HG03159 (cell line): ENCODE results near the gene ANKS3.

Source experiments
- ATAC-seq: cut with Tn5 transposase; IDR thresholded peaks from one replicate; pipeline ENCODE4 v1.9.1; 2021; ENCODE audit warnings: mild to moderate bottlenecking, moderate library complexity; ENCODE audit not compliant: unreplicated experiment

The ANKS3 gene

DNA sequence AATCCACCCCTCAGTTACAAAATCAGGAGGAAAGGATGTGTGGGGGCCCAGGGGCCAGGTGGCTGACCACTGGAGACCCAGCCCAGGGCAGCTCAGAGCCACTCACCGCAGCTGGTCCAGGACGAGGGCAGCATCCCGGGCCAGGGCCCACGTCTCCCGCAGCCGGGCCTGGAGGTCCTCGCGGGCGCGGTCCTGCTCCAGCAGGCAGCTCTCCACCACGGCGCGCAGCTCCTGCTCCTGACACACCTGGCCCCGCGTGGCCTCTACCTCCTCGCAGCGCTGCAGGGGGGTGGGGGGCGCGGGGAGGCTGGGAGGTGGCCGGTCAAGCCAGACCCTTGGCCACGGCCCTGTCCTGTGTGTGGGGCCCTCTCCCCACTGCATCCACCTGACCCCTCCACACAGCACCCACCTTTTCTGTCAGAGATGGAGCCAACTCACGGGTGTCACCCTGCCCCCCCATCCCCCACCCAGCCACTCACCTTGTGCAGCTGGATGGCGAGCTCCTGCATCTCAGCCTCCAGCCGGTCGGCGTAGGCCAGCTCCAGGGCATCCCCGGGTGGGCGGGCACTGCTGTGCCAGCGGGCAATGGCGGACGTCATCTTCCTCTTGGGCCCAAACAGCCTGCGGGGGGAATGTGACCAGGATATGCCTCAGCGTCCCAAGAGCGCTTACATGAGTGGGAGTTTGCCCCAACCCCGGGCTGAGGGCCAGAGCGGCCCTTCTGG, 35.6 kb downstream of the ANKS3 start:
- ATAC-seq, result no peak

DNA sequence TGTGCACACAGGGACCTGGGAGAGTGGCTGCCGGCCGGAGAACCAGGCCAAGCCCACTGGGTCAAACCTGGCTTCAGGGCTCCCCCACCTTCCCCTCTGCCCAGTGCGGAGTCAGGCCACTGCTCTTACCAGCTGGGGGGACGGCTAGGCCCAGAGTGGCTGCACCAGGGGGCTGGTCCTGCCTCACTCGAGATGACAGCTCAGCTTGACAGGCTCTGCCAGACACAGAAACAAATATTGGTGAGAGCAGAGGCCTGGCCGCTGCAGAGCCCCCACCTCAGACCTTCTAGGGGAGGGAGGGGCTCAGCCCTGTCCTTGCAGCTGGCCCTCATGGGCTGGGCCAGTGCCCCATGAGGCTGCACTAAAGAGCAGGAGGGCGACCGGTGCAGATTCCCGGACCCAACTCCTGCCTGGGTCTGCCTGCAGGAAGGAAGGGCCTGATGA, 36.2 kb downstream of the ANKS3 start:
- no peak for ATAC-seq

DNA sequence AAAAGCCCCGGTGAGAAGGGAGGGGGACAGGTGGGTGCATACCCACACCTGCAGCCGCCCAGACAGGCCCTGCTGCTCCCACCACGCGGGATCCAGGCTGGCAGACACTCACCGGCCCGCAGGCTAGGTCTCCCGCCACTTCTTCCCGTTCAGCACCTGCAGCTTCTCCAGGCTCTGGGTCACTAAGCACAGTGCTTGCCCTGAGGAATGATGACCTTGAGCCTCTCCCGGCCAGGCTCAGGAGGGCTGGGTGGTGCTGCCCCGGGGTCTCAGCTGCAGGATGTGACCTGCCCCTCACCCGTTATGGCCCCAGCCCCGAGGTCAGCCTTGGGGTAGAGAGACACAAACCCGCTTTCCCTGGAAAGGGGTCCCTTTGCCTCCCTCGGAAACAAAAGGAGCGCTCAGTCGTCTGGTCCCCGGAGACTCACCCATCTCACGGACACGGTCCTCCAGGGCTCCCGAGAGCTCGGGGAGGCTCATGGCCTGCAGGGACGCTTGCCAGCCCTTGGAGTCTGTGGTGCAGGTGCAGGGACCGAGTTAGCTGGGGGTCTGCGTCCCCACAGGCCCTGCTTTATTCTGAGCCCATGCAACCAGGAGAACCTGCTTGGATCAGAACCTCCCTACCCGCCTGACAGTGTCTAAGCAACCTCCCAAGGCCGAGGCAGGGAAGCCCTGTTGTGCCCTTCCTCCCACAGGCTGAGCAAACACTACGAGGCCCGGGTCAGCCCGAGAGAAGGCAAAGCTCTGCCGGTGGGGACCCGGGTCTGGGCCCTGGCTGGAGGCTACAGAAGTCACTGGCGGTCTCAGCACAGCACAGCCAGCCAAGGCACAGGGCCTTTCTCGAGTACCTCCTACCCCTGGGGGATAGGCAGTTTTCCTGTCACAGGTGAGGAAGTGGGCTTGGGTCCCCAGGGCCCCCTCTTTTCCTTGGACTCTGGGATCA, 36.9 kb downstream of the ANKS3 start:
- ATAC-seq, result no peak

DNA sequence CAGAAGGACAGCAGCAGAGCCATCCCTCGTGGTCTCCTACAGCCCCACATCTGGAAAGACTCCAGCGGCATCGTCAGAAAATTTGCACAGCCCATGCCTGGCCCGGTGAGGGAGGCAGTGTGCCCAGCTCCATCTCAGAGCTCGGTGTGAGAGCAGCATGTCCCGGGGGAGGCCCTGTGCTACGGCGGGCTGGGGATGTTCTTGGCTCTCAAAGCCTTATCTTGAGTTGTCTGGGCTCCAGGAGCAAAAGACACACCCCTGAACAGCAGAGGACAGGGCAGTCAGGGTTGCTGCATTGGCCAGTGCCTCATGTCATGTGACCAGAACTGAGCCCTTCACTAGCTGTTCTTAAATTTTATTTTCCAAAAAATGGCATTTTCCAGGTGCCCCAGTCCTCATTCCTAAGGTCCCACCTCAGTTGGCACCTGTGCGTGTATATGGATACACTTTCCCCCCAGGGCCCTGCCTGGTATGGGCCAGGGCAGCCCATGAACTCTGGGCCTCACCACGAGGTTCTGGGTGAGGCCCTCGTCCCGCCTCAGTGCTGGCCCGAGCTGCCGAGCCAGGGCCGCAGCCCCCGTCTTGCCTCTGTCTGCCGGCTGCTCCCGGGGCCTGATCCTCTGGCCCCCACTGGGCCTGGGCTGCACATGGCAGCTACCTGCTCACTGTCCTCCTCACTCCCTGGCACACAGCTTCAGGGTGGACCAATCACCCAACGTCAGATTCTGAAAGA, 37.7 kb downstream of the ANKS3 start:
- ATAC-seq, result no peak

DNA sequence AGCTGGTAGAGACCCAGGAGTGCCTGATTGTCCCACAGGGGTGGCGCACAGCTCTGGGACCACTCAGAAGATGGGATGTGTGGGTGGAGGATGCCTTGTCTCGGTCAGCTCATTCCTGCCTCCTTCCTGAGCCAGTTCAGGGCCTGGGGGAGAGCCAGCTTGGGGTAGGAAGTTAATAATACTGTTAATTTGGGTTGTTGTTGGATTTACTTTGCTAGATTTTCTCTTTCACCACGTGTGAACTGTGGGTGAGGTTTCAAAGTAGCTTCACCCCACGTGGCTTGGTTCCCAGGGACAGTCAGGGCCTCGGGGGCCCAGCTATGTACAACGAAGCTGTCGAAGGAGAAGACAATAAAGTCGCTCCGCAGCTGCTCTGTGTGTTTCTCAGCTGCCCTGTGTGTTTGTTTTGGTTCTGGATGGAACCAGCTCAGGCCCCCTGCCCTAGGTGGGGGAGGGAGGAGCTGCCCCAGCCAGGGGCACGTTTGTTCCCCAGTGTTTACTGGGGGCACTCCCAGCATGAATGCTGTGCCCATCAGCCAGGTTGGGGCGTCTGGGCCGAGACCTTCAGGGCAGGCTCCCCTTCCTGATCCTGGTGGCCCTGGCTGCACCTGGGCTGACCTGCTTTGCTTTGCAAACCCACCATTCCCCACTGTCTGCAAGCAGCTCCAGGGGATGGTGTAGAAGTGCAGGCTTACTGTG, 38.4 kb downstream of the ANKS3 start:
- no peak for ATAC-seq

DNA sequence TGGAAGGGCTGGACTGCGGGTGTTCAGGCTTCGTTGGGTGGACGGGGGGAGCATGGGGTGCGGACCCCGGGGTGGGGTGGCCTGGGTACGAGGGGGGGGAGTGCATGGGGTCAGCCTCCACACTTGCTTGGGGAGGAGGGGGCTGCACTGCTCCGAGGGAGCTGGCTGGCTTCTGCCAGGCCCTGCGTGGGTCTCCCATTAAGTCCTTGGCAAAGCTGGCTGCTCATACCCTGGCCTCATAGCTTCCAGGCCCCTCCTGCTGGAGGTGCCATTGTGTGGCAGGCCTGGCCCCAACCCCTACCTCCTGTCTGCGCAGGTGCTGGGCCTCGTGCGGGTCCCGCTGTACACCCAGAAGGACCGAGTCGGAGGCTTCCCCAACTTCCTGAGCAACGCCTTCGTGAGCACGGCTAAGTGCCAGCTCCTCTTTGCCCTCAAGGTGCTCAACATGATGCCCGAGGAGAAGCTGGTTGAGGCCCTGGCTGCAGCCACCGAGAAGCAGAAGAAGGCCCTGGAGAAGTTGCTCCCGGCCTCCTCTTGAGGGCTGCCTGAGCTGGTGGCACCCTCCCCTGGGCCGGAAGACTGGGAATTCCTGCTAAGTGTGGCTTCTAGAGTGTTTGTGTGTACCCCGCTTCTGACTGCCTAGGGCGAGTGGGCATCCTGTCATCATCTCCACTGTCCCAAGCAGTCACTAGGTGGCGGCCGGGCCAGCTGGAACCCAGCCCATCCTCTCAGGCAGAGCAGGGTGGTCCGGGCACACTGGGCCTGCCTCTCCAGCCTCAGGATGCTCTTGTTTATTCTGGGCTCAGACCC, 39.2 kb downstream of the ANKS3 start:
- ATAC-seq, result no peak

DNA sequence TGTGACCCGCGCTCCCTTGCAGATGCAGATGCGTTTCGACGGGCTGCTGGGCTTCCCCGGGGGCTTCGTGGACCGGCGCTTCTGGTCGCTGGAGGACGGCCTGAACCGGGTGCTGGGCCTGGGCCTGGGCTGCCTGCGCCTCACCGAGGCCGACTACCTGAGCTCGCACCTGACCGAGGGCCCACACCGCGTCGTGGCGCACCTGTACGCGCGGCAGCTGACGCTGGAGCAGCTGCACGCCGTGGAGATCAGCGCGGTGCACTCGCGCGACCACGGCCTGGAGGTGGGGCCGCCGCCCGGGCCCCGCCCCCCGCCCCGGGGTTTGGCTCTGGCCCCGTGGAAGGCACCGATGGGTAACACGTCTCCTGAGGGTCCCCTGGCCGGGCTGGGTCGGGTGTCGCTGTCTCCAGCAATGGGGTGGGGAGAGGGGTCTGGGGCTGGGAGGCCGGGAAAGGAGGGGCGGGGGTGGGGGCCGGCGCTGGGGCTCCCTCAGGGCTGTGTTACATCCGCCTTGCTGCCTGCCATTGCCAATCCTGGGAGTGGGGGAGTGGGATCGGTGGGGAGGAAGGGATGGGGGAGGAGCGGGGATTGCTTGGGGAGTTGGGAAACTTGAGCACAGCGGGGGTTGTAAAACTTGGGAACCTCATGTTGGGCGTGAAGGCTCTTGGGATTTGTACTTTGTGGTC, 40.0 kb downstream of the ANKS3 start:
- ATAC-seq, result peak; percentile 11

DNA sequence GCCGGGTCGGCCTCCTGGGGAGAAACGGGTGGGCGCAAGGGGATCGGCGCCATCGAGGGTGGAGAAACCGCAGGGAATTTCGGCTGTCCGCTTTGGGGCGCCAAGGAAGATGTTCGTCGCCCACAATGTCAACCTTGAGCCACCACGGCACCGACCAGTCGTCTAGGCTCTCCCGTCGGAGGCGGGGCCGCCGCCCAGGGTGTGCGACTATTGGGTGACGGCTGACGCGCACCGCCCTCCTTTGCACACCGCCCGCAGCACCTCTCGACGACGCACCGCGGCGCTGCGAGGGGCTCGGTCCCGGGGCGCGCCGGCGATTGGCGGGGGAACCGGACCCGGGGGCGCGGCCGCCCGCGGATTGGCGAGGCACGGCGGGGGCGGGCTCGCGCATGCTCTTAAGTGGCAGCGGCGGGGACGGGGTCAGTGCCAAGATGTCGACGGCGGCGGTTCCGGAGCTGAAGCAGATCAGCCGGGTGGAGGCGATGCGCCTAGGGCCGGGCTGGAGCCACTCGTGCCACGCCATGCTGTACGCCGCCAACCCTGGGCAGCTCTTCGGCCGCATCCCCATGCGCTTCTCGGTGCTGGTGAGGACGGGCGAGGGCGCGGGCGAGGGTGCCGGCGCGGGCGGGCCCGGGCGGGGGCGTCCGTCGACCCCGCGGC, 40.6 kb downstream of the ANKS3 start, which contains the start of gene NUDT16L1:
NUDT16L1 (plus strand) TSS at position 267 of the 660 bp plus-strand sequence; CDS start at position 432, 165 bp downstream.
- ATAC-seq, result peak; percentile 94

DNA sequence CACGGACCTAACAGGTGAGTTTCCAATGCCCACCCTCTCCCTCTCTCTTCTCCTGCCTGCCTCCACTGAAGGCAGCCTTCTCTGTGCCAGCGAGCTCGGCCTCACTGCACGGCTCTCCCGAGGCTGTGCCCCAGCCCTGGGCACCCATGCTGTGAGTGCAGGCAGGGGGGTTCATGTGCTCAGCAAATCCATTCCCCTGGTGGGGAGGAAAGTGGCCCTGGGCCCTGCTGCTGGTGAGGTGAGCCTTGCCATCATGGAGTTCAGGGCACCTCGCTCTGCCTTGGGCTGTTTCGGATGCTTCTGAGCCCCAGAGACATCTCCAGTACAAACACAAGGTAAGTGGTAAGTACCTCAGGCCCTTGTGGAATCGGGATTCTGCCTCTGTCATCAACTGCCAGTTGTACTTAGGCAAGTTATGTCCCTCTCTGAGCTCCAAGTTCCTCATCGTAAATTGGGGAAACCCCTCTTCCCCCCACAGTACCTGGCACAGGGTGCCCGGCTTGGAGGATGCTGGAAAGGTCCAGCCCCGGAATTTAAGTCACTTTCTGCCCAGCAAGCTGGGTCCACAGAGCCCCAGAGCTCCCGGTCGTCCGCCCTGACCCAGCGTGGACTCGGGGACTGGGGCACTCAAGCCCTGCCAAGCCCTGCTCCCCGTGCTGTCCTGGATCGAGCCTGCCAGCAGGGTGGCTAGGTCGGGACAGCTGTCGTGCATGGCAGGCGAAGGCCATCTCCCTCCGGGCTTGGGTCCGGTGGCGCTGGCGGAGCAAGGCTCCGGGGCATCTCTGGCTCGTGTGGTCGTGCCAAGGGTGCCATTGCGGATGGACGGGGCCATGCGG, 41.4 kb downstream of the ANKS3 start:
- ATAC-seq, result peak; percentile 10

DNA sequence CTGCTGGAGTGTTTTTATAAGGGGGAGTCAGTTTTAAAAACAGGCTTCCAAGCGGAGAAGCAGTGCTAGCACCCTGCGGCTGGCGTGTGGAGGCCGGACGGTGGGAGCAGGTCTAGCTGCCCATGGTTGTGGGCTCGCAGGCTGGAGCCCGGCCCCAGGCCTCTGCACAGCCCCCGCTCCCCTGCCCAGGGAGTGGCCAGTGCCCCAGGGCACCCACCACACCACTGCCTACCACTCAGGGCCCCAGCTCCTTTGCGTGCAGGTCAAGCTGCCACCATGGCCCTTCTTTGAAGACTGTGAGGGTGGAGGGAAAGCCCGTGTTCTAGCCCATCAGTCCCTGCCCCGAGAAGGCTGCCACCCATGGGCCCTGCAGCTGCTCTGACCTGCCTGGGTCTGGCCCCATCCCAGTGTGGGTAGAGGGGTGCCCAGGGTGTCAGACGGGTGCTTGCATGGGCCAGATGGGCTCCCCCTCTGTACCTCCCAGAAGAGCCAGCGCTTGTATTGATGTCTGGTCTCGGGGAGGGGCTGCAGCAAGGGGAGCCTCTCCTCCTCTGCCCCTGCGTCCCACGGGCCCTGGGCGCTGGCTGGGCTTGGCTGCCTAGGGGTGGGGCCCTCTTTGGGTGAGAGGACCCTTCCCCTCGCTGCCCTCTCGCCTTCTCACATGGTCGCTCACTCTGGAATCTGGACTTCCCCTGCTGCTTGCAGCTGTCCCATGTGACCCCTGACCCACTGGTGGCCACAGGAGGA, 42.2 kb downstream of the ANKS3 start:
- no peak for ATAC-seq

DNA sequence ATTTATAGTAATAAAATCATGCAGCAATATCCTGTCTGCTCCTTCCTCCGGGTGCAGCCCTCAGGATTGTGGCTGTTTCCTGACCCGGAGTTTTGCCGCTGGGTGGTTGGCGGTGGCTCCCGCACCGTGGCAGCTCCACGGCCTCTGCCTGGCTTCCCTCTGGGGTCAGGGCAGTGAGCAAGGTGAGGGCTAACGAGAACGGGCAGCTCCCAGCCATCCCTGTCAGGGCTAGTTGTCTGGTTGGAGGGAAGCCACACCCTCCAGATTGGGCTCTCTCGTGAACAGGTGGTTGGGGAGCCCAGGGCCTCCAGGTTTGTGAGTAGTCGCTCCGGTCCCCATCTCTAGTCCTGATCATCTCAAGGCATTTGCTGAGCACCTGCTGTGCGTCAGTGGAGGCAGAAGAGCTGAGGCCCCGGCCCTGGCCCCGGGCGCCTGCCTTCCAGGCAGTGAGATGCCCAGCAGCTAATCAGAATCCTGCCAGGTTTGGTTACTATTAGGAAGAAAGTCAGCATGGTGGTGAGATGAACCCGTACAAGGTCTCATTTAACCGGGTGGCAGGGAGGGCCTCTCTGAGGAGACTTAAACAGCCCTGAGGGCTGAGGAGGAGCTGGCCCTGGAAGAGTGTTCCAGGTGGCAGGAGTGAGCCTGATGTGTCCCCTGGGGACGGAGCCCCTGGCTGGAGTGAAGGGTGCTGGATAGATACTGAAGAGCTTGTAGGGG, 43.0 kb downstream of the ANKS3 start:
- ATAC-seq, result no peak

DNA sequence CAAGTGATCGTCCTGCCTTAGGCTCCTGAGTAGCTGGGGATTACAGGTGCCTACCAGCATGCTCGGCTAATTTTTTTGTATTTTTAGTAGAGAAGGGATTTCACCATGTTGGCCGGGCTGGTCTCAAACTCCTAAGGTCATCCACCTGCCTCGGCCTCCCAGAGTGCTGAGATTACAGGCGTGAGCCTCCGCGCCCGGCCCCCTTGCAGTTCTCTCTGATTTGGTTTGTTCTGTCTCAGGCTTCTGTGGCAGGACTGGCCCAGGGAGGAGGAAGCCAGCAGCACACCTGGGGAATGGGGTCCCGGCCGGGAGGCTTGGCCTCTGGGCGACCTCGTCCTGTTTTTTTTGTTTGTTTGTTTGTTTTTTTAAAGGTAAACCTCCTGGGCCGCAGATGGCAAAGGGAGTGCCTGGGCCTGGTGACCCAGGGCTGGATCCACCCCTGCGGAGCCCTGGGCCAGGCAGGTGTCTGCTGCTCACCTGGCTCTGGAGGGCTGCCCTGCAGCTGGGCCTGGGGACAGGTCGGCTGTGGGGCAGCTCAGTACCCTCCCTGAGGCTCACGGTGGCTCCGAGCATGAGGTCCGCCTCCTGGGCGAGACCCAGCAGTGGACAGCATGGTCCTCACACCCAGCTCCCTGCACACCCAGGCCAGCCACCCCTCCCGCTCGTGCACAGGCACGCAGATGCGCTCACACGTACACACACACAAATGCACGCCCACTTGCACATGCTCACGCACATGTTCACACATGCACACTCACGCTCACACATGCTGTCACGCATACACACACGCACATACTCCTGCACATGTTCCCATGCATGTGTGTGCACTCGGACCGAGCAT, 44.0 kb downstream of the ANKS3 start:
- no peak for ATAC-seq

DNA sequence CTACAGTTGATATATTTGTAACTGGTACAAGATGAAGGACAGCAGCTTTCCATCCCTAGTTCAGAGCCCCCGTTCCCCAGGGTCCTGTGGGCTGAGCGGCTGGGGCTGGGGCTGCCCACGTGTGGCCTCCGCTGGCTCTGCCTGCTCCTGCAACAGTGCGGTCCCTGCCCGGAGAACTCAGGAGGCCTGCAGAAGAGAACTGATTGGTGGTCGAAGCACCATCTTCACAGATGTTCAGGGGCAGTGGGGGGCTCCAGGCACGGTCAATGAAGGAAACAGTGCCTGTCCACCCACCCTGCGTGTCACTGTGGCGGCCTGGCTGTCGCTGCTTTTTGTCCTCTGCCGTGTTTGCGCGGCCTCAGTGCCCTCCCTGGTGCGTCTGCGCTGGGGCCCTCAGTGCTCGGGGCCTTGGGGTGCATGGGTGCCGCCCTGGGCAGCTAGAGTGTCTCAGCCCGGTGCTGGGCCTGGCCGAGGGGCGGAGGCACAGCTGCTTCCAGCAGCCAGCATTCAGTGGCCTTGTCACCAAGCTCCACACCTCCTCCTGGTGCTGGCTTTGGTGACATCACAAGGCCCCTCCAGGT, 44.9 kb downstream of the ANKS3 start:
- ATAC-seq, result no peak

DNA sequence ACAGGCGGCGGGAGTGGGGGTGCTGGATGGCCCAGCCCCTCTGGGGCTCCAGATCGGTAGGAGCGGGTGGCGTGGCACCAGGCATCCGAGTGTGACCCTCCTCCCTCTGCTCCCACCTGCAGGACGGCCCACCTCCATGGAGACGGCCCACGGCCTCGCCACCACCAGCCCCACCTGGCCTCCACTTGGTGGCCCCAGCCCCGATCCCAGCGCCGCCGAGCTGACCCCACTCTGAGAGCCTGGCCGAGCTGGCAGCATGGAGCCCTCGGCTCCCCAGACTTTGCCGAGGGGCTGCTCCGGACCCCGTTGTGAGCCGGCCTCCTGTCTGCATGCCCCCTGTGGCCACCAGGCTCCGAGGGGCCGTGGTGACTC, 45.4 kb downstream of the ANKS3 start:
- ATAC-seq, result no peak

DNA sequence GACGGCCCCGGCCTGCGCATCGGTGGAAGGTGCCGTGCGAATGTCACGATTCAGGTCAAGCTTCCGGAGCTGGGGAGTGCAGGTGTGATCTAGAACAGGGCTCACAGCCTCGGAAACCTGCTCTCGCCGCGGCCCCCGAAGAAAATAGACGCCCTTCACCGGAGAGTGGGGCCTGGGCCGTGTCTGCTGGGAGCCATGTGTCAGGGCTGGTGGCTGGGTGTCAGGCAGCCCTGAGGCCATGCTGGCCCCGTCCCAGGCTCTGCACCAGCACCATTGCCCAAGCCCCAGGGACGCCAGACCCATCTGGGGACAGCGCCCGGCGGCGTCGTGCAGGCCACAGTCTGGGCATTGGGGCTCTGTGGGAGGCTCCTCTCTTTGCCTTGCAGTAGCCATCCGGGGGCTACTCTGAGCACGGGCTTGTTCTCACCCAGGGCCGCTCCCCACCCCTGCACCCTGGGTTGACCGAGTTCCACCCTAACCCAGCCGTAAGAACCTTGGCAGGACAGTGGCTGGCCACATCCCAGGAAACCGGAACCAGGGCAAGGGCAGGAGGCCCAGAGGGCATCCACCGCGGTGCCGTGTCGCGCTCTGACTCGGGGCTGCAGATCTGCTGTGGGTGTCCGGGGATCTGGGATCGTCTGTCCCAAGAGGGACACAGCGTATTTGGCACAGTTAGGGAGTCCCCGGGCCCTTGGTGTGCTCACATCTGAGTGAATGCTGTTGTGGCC, 46.0 kb downstream of the ANKS3 start:
- no peak for ATAC-seq
